KOPT-K1 (cell line): ENCODE data around the gene NCAM2.

ENCODE experiments used
- H3K27ac ChIP-seq: fragments of 200-600 bp; sonication (generic); 2 replicates; pipeline ENCODE4 v1.5.1; 2016; ENCODE audit warnings: antibody characterized with exemption, mild to moderate bottlenecking, low read depth, low read length; ENCODE audit not compliant: poor library complexity, severe bottlenecking
- H3K36me3 ChIP-seq: fragments of 200-600 bp; sonication (generic); 2 replicates; pipeline ENCODE4 v1.5.1; 2017; ENCODE audit warnings: antibody characterized with exemption, mild to moderate bottlenecking, low read length, moderate library complexity; ENCODE audit not compliant: insufficient read depth
- H3K9me3 ChIP-seq: fragments of 200-600 bp; sonication (generic); 2 replicates; pipeline ENCODE4 v1.5.1; 2017; ENCODE audit warnings: antibody characterized with exemption, low read length, mild to moderate bottlenecking; ENCODE audit not compliant: insufficient read depth, poor library complexity, severe bottlenecking

NCAM2 gene

GRCh38 chr21:21233051-21233450 lies 234.8 kb downstream of the NCAM2 start:
- H3K9me3 ChIP-seq, result no peaks in the 10 kb centered on the region
- H3K36me3 ChIP-seq, result no peaks in the 10 kb centered on the region
- H3K27ac ChIP-seq, result no peak overlapping the region

GRCh38 chr21:21236996-21237395 lies 238.8 kb downstream of the NCAM2 start:
- no peaks in the 10 kb centered on the region for H3K9me3 ChIP-seq
- H3K27ac ChIP-seq, result no peak overlapping the region
- no peaks in the 10 kb centered on the region for H3K36me3 ChIP-seq

GRCh38 chr21:21238629-21239400 lies 240.6 kb downstream of the NCAM2 start:
- H3K36me3 ChIP-seq, result no peaks in the 10 kb centered on the region
- no peaks in the 10 kb centered on the region for H3K9me3 ChIP-seq
- H3K27ac ChIP-seq, result no peak overlapping the region

DNA sequence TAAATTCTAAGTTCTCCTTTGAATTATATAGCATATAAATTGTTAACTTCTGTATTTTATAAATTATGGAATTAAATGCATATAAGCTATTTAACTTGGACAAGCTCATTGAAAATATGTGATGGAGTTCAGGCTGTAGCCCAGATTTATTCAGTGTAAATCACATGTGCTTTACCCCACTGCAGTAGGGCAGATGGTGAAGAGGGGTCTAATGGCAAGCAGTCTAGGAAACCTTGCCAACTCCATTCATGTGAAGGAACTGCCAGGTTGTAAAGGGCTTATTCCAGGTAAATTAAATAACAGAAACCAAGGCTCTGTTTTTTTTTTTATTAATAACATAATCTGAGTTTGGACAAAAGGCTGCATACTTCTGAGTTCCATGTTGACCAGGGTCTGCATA lies 243.2 kb downstream of the NCAM2 start:
- no peak overlapping the region for H3K27ac ChIP-seq
- no peaks in the 10 kb centered on the region for H3K36me3 ChIP-seq
- no peaks in the 10 kb centered on the region for H3K9me3 ChIP-seq

DNA sequence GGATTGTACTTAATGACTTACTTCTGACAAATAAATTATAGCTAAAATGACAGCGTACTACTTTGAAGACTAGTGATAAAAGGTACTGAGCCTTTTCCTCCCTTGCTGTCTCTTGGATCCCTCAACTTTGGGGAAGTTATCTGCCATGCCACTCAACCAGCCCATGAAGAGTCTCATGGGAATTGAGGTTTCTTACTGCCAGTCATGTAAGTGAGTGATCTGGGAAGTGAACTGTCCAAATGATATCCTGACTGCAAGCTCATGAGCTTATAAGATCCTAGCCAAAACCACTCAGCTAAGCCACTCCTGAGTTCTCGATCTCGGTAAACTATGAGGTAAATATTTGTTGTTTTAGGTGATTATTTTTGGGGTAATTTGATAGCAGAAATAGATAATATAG lies 247.8 kb downstream of the NCAM2 start:
- Histone ChIP-seq H3K36me3 (no peaks in the 10 kb centered on the region), H3K9me3 (no peaks in the 10 kb centered on the region), H3K27ac (no peak overlapping the region)

GRCh38 chr21:21247424-21247823 lies 249.2 kb downstream of the NCAM2 start:
- no peaks in the 10 kb centered on the region for H3K36me3 ChIP-seq
- H3K27ac ChIP-seq, result no peak overlapping the region
- H3K9me3 ChIP-seq, result no peaks in the 10 kb centered on the region

DNA sequence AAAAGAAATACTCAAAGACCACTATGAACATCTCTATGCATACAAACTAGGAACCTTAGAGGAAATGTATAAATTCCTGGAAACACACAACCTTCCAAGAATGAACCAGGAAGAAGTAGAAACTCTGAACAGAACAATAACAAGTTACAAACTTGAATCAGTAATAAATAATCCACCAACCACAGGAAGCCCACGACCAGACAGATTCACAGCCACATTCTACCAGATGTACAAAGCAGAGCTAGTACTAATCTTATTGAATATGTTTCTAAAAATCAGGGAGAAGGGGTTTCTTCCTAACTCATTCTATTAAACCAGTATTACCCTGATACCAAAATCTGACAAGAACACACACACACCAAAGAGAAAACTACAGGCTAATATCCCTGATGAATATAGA lies 263.8 kb downstream of the NCAM2 start:
- Histone ChIP-seq H3K36me3 (no peaks in the 10 kb centered on the region), H3K27ac (no peak overlapping the region), H3K9me3 (no peaks in the 10 kb centered on the region)

DNA sequence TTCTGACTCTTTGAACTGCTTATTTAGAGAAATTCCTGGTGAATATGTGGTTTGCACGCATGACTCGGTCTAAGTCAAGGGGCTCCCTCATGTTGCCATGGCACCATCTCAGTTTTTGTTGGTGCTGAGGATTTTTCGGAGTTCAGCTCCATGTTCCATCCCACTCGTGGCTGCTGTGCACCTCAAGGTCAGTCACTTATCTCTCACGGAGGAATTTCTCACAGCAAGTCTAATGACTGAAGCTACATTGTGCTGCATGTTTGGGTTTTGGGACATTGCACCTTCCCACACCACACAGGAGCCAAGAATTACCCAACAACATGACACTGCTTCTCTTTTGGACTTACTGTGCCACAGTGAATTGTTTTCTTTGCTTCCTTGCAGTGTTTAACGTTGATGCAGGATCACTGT lies 269.9 kb downstream of the NCAM2 start:
- Histone ChIP-seq H3K9me3 (no peaks in the 10 kb centered on the region), H3K27ac (no peak overlapping the region), H3K36me3 (no peaks in the 10 kb centered on the region)

- no peaks in the 10 kb centered on the region for H3K9me3 ChIP-seq
- H3K27ac ChIP-seq, result no peak overlapping the region
- H3K36me3 ChIP-seq, result no peaks in the 10 kb centered on the region
Observed at GRCh38 chr21:21268885-21269284, 270.7 kb downstream of the NCAM2 start.

DNA sequence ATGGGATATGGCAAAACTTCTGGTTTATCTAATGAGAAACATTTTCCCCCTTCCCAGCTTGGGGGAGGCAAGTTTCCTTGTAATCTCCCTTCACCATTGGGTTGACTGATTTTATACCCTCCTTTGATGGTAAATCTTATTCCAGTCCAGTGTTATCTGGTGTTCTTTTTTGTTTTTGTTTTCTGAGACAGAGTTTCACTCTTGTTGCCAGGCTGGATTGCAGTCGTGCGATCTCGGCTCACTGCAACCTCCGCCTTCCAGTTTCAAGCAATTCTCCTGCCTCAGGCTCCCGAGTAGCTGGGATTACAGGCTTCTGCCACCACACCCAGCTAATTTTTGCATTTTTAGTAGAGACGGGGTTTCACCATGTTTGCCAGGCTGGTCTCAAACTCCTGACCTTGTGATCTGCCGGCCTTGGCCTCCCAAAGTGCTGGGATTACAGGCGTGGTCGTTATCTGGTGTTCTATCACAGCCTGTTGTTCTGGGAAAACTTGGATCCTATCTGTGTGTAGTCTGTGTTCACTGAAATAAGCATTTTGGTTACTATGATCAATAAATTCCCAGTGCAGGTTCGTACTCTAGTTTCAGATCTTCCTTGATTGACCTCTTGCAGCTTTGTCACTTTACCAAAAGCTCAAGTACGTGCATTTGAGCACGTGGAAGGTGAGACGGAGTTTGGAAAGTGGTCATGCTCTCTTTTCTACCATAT lies 281.1 kb downstream of the NCAM2 start:
- Histone ChIP-seq H3K27ac (no peak overlapping the region), H3K36me3 (no peaks in the 10 kb centered on the region), H3K9me3 (no peaks in the 10 kb centered on the region)

- Histone ChIP-seq H3K9me3 (no peaks in the 10 kb centered on the region), H3K36me3 (no peaks in the 10 kb centered on the region), H3K27ac (no peak overlapping the region)
Observed at GRCh38 chr21:21283810-21284209, 285.6 kb downstream of the NCAM2 start.

- Histone ChIP-seq H3K27ac (no peak overlapping the region), H3K36me3 (no peaks in the 10 kb centered on the region), H3K9me3 (no peaks in the 10 kb centered on the region)
Observed at GRCh38 chr21:21286170-21286798, 288.1 kb downstream of the NCAM2 start.

GRCh38 chr21:21290751-21291150 lies 292.5 kb downstream of the NCAM2 start:
- no peak overlapping the region for H3K27ac ChIP-seq

GRCh38 chr21:21291883-21292569 lies 293.8 kb downstream of the NCAM2 start:
- H3K9me3 ChIP-seq, result no peaks in the 10 kb centered on the region
- no peaks in the 10 kb centered on the region for H3K36me3 ChIP-seq
- no peak overlapping the region for H3K27ac ChIP-seq

More at GRCh38 chr21:21290751-21291150, 292.5 kb downstream of the NCAM2 start:
- no peaks in the 10 kb centered on the region for H3K36me3 ChIP-seq
- no peaks in the 10 kb centered on the region for H3K9me3 ChIP-seq

- Histone ChIP-seq H3K27ac (no peak overlapping the region), H3K36me3 (no peaks in the 10 kb centered on the region), H3K9me3 (no peaks in the 10 kb centered on the region)
Observed at GRCh38 chr21:21295303-21295702, 297.1 kb downstream of the NCAM2 start.
